ENCODE results near the gene CLCN1. TPM values are rescaled to one million over a fixed set of nuclear protein-coding genes. Genes with fewer than 3 reads are reported as not detected.

The CLCN1 gene
- total and polyA plus RNA-seq, 2 donors (not counting 3 experiments of a cell fraction or from before 2014, with no cell fraction given), result not detected

- no TSS peak for BruUV-seq (replicated peaks)
- Histone ChIP-seq H3K4me3 (replicated peaks in 1 of 3; ENCODE audit: insufficient read depth in 1 of 3, low read depth in 1 of 3, low read length in 3 of 3) (no peak overlapping the region), H3K9me3 (replicated peaks; ENCODE audit: control insufficient read depth, insufficient read depth, low read length) (no peaks in the 10 kb centered on the region), H4K20me1 (replicated peaks; ENCODE audit: control insufficient read depth, extremely low read depth, insufficient read depth, low read length) (no peaks in the 10 kb centered on the region), H3K4me2 (ENCODE audit: insufficient read depth, low read length) (no peak overlapping the region), H3K36me3 (ENCODE audit: control insufficient read depth in 2 of 2, extremely low read depth in 1 of 2, insufficient read depth in 2 of 2, low read length in 2 of 2) (peaks cover 19 to 43% of the 10 kb centered on the region in 2 experiments), H3K9ac (replicated peaks; ENCODE audit: extremely low read depth, insufficient read depth, low read length) (no peak overlapping the region), H3K27me3 (ENCODE audit: control insufficient read depth in 2 of 2, insufficient read depth in 2 of 2, low read length in 2 of 2) (no peaks in the 10 kb centered on the region), H2AFZ (ENCODE audit: low read depth, low read length) (no peak overlapping the region), H3K9me1 (replicated peaks; ENCODE audit: control insufficient read depth, extremely low read depth, insufficient read depth, low read length) (no peaks in the 10 kb centered on the region), H3K27ac (ENCODE audit: insufficient read depth, low read depth, low read length) (no peak overlapping the region), H3K4me1 (ENCODE audit: control insufficient read depth, extremely low read depth, insufficient read depth, low read length) (peaks cover 84% of the 10 kb centered on the region), H3K79me2 (ENCODE audit: control insufficient read depth, insufficient read depth, low read length) (peaks cover 59% of the 10 kb centered on the region)
- dilution Hi-C loops (cut with MboI; ENCODE audit: extremely low pct_ligation_motif_present, low sequenced_read_pairs), result loop anchor here (25.0 kb wide), 1 partner anchor 124 kb away; no protein-coding TSS in a partner anchor
- ChIA-PET POLR2A (interaction anchor here (0.6 to 1.1 kb wide), 2 partner anchors 99 to 111 kb away, joined by 6 to 7 read pairs; no protein-coding TSS in a partner anchor), CTCF (interaction anchor here (0.5 to 4.3 kb wide), 7 partner anchors 9 to 117 kb away, joined by 3 to 24 read pairs (median 3); no protein-coding TSS in a partner anchor)
- no peak for DNase-seq (ENCODE audit: low read depth, low spot score)
- no peak for TF ChIP-seq MAX (IDR thresholded peaks at IDR 0.05; ENCODE audit: insufficient read depth, insufficient read length)
- no peak for FAIRE-seq
- intact Hi-C loops (cut with micrococcal nuclease), result no loop called here
Observed at GRCh38 chr7:143388491-143389101, 72.7 kb downstream of the CLCN1 start.

- Histone ChIP-seq H4K20me1 (replicated peaks; ENCODE audit: control insufficient read depth, extremely low read depth, insufficient read depth, low read length) (no peaks in the 10 kb centered on the region), H3K4me2 (ENCODE audit: insufficient read depth, low read length) (no peak overlapping the region), H3K27me3 (ENCODE audit: control insufficient read depth in 2 of 2, insufficient read depth in 2 of 2, low read length in 2 of 2) (no peaks in the 10 kb centered on the region), H3K9me1 (replicated peaks; ENCODE audit: control insufficient read depth, extremely low read depth, insufficient read depth, low read length) (no peaks in the 10 kb centered on the region), H3K4me1 (ENCODE audit: control insufficient read depth, extremely low read depth, insufficient read depth, low read length) (peaks cover 80% of the 10 kb centered on the region), H3K27ac (ENCODE audit: insufficient read depth, low read depth, low read length) (no peak overlapping the region), H3K36me3 (ENCODE audit: control insufficient read depth in 2 of 2, extremely low read depth in 1 of 2, insufficient read depth in 2 of 2, low read length in 2 of 2) (peaks cover 19 to 42% of the 10 kb centered on the region in 2 experiments), H2AFZ (ENCODE audit: low read depth, low read length) (no peak overlapping the region), H3K9ac (replicated peaks; ENCODE audit: extremely low read depth, insufficient read depth, low read length) (no peak overlapping the region), H3K9me3 (replicated peaks; ENCODE audit: control insufficient read depth, insufficient read depth, low read length) (no peaks in the 10 kb centered on the region), H3K4me3 (replicated peaks in 1 of 3; ENCODE audit: insufficient read depth in 1 of 3, low read depth in 1 of 3, low read length in 3 of 3) (no peak overlapping the region), H3K79me2 (ENCODE audit: control insufficient read depth, insufficient read depth, low read length) (peaks cover 50% of the 10 kb centered on the region)
- TF ChIP-seq EZH2 (IDR thresholded peaks at IDR 0.05; ENCODE audit: borderline replicate concordance, low read depth, low read length, severe bottlenecking), result no peak
- TF ChIP-seq POLR2AphosphoS5 (IDR thresholded peaks at IDR 0.05; ENCODE audit: insufficient read depth, low read depth, low read length), result peak; percentile 5
- TF ChIP-seq MYC (IDR thresholded peaks at IDR 0.05; ENCODE audit: low read depth, low read length), result no peak
- no peak for TF ChIP-seq POLR2A (IDR thresholded peaks at IDR 0.05; ENCODE audit: low read depth, low read length)
- TF ChIP-seq CTCF (IDR thresholded peaks at IDR 0.05; ENCODE audit: extremely low read depth in 1 of 2, insufficient read depth in 1 of 2, low read depth in 1 of 2, low read length in 2 of 2), result peak; percentile 13 to 18
- POLR2A ChIA-PET, result interaction anchor here (0.6 to 1.6 kb wide), 2 partner anchors 9 to 100 kb away, joined by 7 to 8 read pairs; no protein-coding TSS in a partner anchor
- FAIRE-seq (no peak), DNase-seq (ENCODE audit: low read depth, low spot score) (no peak)
- CTCF ChIA-PET, result interaction anchor here (0.5 to 4.3 kb wide), 7 partner anchors 9 to 116 kb away, joined by 3 to 24 read pairs (median 3); no protein-coding TSS in a partner anchor
- intact Hi-C loops (cut with micrococcal nuclease) (loop anchor here (2.0 to 5.0 kb wide), 2 partner anchors 19 to 582 kb away; no protein-coding TSS in a partner anchor), dilution Hi-C loops (cut with MboI; ENCODE audit: extremely low pct_ligation_motif_present, low sequenced_read_pairs) (loop anchor here (25.0 kb wide), 1 partner anchor 123 kb away; no protein-coding TSS in a partner anchor)
- no TSS peak for BruUV-seq (replicated peaks)
Observed at GRCh38 chr7:143389316-143390103, 73.6 kb downstream of the CLCN1 start.
